ENCODE measurements around the gene CDK5R1.

DNA sequence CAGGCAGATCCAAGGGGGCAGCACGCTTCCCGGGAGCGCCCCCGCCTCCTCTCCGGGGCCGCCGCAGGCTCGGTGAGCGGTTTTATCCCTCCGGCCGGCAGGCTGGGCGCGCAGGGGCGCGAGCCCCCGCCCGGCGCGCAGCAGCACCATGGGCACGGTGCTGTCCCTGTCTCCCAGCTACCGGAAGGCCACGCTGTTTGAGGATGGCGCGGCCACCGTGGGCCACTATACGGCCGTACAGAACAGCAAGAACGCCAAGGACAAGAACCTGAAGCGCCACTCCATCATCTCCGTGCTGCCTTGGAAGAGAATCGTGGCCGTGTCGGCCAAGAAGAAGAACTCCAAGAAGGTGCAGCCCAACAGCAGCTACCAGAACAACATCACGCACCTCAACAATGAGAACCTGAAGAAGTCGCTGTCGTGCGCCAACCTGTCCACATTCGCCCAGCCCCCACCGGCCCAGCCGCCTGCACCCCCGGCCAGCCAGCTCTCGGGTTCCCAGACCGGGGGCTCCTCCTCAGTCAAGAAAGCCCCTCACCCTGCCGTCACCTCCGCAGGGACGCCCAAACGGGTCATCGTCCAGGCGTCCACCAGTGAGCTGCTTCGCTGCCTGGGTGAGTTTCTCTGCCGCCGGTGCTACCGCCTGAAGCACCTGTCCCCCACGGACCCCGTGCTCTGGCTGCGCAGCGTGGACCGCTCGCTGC lies 832 bp downstream of the CDK5R1 start:
- TF ChIP-seq, protein P1, sequence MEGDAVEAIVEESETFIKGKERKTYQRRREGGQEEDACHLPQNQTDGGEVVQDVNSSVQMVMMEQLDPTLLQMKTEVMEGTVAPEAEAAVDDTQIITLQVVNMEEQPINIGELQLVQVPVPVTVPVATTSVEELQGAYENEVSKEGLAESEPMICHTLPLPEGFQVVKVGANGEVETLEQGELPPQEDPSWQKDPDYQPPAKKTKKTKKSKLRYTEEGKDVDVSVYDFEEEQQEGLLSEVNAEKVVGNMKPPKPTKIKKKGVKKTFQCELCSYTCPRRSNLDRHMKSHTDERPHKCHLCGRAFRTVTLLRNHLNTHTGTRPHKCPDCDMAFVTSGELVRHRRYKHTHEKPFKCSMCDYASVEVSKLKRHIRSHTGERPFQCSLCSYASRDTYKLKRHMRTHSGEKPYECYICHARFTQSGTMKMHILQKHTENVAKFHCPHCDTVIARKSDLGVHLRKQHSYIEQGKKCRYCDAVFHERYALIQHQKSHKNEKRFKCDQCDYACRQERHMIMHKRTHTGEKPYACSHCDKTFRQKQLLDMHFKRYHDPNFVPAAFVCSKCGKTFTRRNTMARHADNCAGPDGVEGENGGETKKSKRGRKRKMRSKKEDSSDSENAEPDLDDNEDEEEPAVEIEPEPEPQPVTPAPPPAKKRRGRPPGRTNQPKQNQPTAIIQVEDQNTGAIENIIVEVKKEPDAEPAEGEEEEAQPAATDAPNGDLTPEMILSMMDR (IDR thresholded peaks at IDR 0.05), result no peak
- no peak for TF ChIP-seq POLR2A (IDR thresholded peaks at IDR 0.05)

Measured in esophagus squamous epithelium (tissue), 4 donors.